Chondrocyte (in vitro differentiated cells): Measurements from ENCODE around the gene ARMC3. TPM values are rescaled to one million over a fixed set of nuclear protein-coding genes. Genes with fewer than 3 reads are reported as not detected.

ENCODE experiments used
- DNase-seq: peaks from one replicate; pipeline ENCODE4 v3.0.0; 2021; ENCODE audit warnings: mixed read lengths, low spot score
- H3K27ac Mint-ChIP-seq: one replicate; pipeline ENCODE4 v1.8.0; 2021; ENCODE audit warnings: mild to moderate bottlenecking, moderate library complexity, mixed read lengths; ENCODE audit not compliant: unreplicated experiment
- H3K27me3 Mint-ChIP-seq: 2 replicates; pipeline ENCODE4 v1.8.0; 2021; ENCODE audit warnings: low read depth, mixed read lengths
- H3K36me3 Mint-ChIP-seq: 2 replicates; pipeline ENCODE4 v1.8.0; 2021; ENCODE audit warnings: low read depth, mixed read lengths
- H3K4me1 Mint-ChIP-seq: 2 replicates; pipeline ENCODE4 v1.8.0; 2021; ENCODE audit warnings: low read depth, mild to moderate bottlenecking, mixed read lengths
- H3K4me3 Mint-ChIP-seq: one replicate; pipeline ENCODE4 v1.8.0; 2021; ENCODE audit warnings: mild to moderate bottlenecking, moderate library complexity, mixed read lengths; ENCODE audit not compliant: unreplicated experiment
- H3K9me3 Mint-ChIP-seq: 2 replicates; pipeline ENCODE4 v1.8.0; 2021; ENCODE audit warnings: low read depth, mixed read lengths
- total RNA-seq: library from RNA; stranded (reverse); gene quantifications from 3 replicates; pipeline ENCODE4 v1.2.1, GENCODE V29; 2021
- TF ChIP-seq, protein P1 (sequence below): fragments of 200-600 bp; sonication (generic); IDR thresholded peaks from 2 replicates; pipeline ENCODE4 v1.5.0; 2021; ENCODE audit warnings: antibody characterized with exemption, mild to moderate bottlenecking, moderate library complexity

ARMC3 gene
- total RNA-seq, 1 donor from 2014 or later, result 0.27 TPM

DNA sequence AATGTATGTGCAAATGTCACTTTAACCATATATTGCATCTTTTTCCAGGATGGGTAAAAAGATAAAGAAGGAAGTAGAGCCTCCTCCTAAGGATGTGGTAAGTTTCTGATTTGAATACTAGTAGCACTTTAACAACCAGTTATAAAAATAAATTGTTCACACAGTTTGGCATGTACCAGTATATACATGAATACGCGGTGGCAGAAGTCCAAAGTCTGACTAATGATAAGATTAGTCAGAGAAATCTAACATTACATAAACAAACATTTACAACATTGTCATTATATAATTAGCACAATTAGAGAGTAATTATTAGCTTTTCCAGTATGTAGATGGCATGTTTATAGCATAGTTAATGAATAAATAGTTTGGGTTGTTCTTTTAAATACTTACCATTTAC is 4.1 kb downstream of the ARMC3 start:
- DNase-seq, result no peak
- peaks cover 10% of the 10 kb centered on the region for H3K4me1 Mint-ChIP-seq
- TF ChIP-seq, protein P1, sequence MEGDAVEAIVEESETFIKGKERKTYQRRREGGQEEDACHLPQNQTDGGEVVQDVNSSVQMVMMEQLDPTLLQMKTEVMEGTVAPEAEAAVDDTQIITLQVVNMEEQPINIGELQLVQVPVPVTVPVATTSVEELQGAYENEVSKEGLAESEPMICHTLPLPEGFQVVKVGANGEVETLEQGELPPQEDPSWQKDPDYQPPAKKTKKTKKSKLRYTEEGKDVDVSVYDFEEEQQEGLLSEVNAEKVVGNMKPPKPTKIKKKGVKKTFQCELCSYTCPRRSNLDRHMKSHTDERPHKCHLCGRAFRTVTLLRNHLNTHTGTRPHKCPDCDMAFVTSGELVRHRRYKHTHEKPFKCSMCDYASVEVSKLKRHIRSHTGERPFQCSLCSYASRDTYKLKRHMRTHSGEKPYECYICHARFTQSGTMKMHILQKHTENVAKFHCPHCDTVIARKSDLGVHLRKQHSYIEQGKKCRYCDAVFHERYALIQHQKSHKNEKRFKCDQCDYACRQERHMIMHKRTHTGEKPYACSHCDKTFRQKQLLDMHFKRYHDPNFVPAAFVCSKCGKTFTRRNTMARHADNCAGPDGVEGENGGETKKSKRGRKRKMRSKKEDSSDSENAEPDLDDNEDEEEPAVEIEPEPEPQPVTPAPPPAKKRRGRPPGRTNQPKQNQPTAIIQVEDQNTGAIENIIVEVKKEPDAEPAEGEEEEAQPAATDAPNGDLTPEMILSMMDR, result no peak
- no peaks in the 10 kb centered on the region for H3K27me3 Mint-ChIP-seq
- H3K27ac Mint-ChIP-seq, result no peak overlapping the region
- no peaks in the 10 kb centered on the region for H3K9me3 Mint-ChIP-seq
- H3K4me3 Mint-ChIP-seq, result no peak overlapping the region
- no peaks in the 10 kb centered on the region for H3K36me3 Mint-ChIP-seq

- H3K27ac Mint-ChIP-seq, result peak overlapping the region; percentile 65
- no peaks in the 10 kb centered on the region for H3K9me3 Mint-ChIP-seq
- H3K4me3 Mint-ChIP-seq, result no peak overlapping the region
- H3K36me3 Mint-ChIP-seq, result no peaks in the 10 kb centered on the region
- peaks cover 10% of the 10 kb centered on the region for H3K4me1 Mint-ChIP-seq
- no peak for DNase-seq
- TF ChIP-seq, protein P1, result no peak
- no peaks in the 10 kb centered on the region for H3K27me3 Mint-ChIP-seq
These were observed 4.9 kb downstream of the ARMC3 start for GRCh38 chr10:22932626-22933370.

DNA sequence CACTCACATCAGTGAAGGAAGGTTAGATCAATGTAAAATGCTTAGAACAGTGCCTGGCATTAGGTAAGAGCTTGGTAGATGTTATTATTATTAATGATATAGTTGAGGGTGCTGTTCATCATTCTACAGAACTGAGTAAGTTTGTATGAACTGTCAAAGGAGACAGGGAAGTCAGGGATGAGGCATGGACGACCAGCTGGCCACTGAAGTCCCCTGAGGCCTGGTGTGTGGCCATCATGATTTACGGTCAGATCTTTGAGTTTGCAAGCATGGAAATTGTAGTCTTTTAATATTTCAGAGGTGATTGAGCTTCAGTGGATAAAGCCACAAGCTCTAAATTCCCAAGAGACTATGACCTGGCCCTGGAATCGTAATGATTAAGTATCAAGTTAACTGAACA is 6.9 kb downstream of the ARMC3 start:
- Mint-ChIP-seq H3K27ac (no peak overlapping the region), H3K36me3 (peaks cover 2% of the 10 kb centered on the region), H3K4me3 (no peak overlapping the region), H3K9me3 (no peaks in the 10 kb centered on the region), H3K4me1 (peaks cover 10% of the 10 kb centered on the region), H3K27me3 (no peaks in the 10 kb centered on the region)
- TF ChIP-seq, protein P1, result no peak
- DNase-seq, result no peak

DNA sequence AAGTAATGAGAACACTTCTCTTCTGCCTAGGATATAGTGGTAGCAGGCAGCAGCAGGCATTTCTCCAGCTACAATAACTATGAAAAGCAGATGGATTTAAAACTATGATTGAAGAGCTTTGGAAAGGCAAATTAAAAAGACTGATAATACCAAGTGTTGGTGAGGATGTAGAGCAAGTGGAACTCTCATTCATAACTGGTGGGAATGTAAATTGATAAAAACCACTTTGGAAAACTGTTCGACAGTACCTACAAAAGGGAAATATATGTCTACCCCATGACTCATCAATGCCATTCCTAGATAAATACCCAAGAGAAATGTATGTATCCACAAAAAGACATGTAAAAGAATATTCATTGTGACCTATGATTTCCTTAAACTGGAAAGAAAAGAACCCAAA is 14.6 kb downstream of the ARMC3 start:
- Mint-ChIP-seq H3K27ac (no peak overlapping the region), H3K4me1 (no peaks in the 10 kb centered on the region), H3K36me3 (peaks cover 2% of the 10 kb centered on the region), H3K27me3 (peaks cover 1% of the 10 kb centered on the region), H3K4me3 (no peak overlapping the region), H3K9me3 (peaks cover 18% of the 10 kb centered on the region)
- TF ChIP-seq, protein P1, result no peak
- no peak for DNase-seq

DNA sequence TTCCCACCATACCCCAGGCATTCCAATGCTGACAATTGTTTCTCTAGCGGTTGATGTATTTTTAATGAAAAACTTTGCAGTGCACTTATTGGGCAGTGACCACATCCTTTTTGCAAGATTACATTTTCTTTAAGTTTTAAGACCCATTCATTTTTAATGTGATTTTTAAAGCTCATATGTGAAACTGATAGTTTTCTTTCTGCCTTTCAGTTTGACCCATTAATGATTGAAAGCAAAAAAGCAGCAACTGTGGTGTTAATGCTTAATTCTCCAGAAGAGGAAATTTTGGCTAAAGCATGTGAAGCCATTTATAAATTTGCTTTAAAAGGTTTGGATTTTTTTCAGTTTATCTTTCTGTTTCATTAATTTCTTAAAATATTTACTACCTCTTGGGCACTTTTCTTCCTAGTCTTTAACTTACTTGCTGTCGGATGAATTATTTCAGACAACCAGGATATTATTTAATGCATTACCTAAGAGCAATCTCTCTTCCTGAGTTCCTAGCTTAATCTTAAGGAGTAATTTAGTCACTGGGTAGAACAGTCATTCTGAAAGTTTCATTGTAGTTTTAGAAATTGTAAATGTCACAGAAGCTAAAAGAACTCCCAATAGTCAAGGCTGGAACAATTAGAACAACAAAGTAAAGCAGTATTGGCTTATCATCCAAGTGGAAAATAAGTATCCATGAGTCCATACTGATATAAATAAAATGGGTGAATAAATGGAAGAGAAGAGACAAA is 18.3 kb downstream of the ARMC3 start:
- no peak for DNase-seq
- Mint-ChIP-seq H3K4me1 (no peaks in the 10 kb centered on the region), H3K9me3 (peaks cover 36% of the 10 kb centered on the region), H3K4me3 (no peak overlapping the region), H3K36me3 (peaks cover 7% of the 10 kb centered on the region), H3K27me3 (peaks cover 1% of the 10 kb centered on the region), H3K27ac (no peak overlapping the region)
- TF ChIP-seq, protein P1, result no peak
